Tibial nerve (tissue), 4 donors: ENCODE measurements around the gene FZD4. TPM values are rescaled to one million over a fixed set of nuclear protein-coding genes. Genes with fewer than 3 reads are reported as not detected.
"Not testable (repeated sequence)": the region's sequence is repeated elsewhere in the genome, so short reads cannot be mapped to it uniquely, and the experiment has no call there.

Experiments
- DNase-seq, 2 donors: peaks; one replicate each; pipeline ENCODE4 v3.0.0-alpha.2; 2019; ENCODE audit warnings: low spot score in 2 of 2
- H3K27ac ChIP-seq, 4 donors: fragments of 200-600 bp; sonication (generic) in 3 of 4; one replicate each; pipeline ENCODE4 v1.5.1; 2017 to 2019; ENCODE audit warnings: mild to moderate bottlenecking in 1 of 4
- H3K27me3 ChIP-seq, 2 donors: fragments of 200-600 bp; sonication (generic) in 1 of 2; one replicate each; pipeline versions ENCODE4 v1.5.1 to v1.6.0; 2017 to 2019
- H3K36me3 ChIP-seq, 3 donors: fragments of 200-600 bp; sonication (generic); one replicate each; pipeline ENCODE4 v1.5.1; 2018 to 2019
- H3K4me1 ChIP-seq, 4 donors: fragments of 200-600 bp; sonication (generic) in 3 of 4; one replicate each; pipeline ENCODE4 v1.5.1; 2017 to 2019
- H3K4me3 ChIP-seq, 4 donors: fragments of 200-600 bp; sonication (generic) in 3 of 4; one replicate each; pipeline ENCODE4 v1.5.1; 2017 to 2019; ENCODE audit warnings: mild to moderate bottlenecking in 1 of 4, moderate library complexity in 1 of 4
- H3K9me3 ChIP-seq, 4 donors: fragments of 200-600 bp; sonication (generic) in 3 of 4; one replicate each; pipeline ENCODE4 v1.5.1; 2017 to 2019
- EP300 ChIP-seq, 2 donors: sonication (generic); formaldehyde crosslinking; IDR thresholded peaks; one replicate each; pipeline ENCODE4 v1.6.1; 2017; ENCODE audit warnings: antibody characterized with exemption in 2 of 2, mild to moderate bottlenecking in 1 of 2
- POLR2A ChIP-seq, 2 donors: fragments of 450-650 bp; IDR thresholded peaks; one replicate each; pipeline ENCODE4 v1.6.1; 2017; ENCODE audit warnings: antibody characterized with exemption in 2 of 2, mild to moderate bottlenecking in 2 of 2, moderate library complexity in 2 of 2
- WGBS, 2 donors: methylation state at CpG; one replicate each; pipeline ENCODE4 v1.1.5; 2018; 5-methylcytosine and 5-hydroxymethylcytosine counted together
- total RNA-seq, 4 donors: library from RNA; depleted of rRNA; stranded (reverse); fragments of >200 nt; gene quantifications; one replicate each; pipeline ENCODE4 v1.1.0, GENCODE V29; 2016
- TF ChIP-seq, protein P1 (sequence below), 5 experiments: fragments of 200-600 bp in 3 of 5; fragments of 450-650 bp in 2 of 5; sonication (generic) in 3 of 5; IDR thresholded peaks; one replicate each; pipeline ENCODE4 v1.5.1; 2016 to 2019; ENCODE audit warnings: antibody characterized with exemption in 5 of 5, mild to moderate bottlenecking in 3 of 5, moderate library complexity in 2 of 5

The FZD4 gene
- total RNA-seq, 4 donors from 2014 or later, result 66.8 to 106 (median 80.4) TPM

- 90 to 95% methylated on average over 1 of the region's 1 CpG for WGBS, 2 donors
- TF ChIP-seq, protein P1, sequence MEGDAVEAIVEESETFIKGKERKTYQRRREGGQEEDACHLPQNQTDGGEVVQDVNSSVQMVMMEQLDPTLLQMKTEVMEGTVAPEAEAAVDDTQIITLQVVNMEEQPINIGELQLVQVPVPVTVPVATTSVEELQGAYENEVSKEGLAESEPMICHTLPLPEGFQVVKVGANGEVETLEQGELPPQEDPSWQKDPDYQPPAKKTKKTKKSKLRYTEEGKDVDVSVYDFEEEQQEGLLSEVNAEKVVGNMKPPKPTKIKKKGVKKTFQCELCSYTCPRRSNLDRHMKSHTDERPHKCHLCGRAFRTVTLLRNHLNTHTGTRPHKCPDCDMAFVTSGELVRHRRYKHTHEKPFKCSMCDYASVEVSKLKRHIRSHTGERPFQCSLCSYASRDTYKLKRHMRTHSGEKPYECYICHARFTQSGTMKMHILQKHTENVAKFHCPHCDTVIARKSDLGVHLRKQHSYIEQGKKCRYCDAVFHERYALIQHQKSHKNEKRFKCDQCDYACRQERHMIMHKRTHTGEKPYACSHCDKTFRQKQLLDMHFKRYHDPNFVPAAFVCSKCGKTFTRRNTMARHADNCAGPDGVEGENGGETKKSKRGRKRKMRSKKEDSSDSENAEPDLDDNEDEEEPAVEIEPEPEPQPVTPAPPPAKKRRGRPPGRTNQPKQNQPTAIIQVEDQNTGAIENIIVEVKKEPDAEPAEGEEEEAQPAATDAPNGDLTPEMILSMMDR (IDR thresholded peaks at IDR 0.05), result no peak
- TF ChIP-seq EP300 (IDR thresholded peaks at IDR 0.05), result no peak
- TF ChIP-seq POLR2A (IDR thresholded peaks at IDR 0.05), result no peak
- no peak for DNase-seq
These were observed 41.9 kb upstream of the FZD4 start for GRCh38 chr11:86996953-86997570.

DNA sequence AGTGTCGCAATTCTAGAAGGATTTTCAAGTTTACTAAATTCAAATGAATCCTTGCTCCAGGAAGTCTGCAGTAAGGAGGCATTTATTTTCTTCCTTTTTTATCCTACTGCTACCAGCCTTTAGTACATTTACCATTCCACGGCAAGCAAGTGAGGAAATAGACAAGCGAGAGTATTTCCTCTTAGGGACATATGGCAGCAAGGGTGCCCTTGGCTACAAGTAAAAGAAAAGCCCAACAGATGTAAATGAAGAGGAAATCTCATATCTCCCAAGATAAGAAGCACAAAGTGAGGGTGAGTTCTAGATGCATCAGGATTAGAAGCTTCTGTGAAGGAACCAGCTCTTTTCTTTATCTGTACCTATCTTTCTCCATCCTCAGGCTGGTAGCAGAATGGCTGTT, 37.8 kb upstream of the FZD4 start:
- TF ChIP-seq, protein P1 (IDR thresholded peaks at IDR 0.05), result no peak
- TF ChIP-seq EP300 (IDR thresholded peaks at IDR 0.05) (no peak), POLR2A (IDR thresholded peaks at IDR 0.05) (no peak)
- whole genome bisulfite sequencing, 2 donors, result 80 to 87% methylated on average over 3 of the region's 3 CpGs
- H3K27me3 ChIP-seq, result no peaks in the 10 kb centered on the region
- H3K27ac ChIP-seq, result no peak overlapping the region
- peaks cover 0 to 19% (median 2%) of the 10 kb centered on the region in 4 donors for H3K4me1 ChIP-seq
- no peaks in the 10 kb centered on the region for H3K36me3 ChIP-seq
- no peaks in the 10 kb centered on the region for H3K9me3 ChIP-seq
- no peak for DNase-seq
- H3K4me3 ChIP-seq, result no peak overlapping the region

More at GRCh38 chr11:86996953-86997570, 41.9 kb upstream of the FZD4 start:
- no peaks in the 10 kb centered on the region for H3K36me3 ChIP-seq
- H3K27ac ChIP-seq, result no peak overlapping the region
- no peaks in the 10 kb centered on the region for H3K27me3 ChIP-seq
- H3K9me3 ChIP-seq, result no peaks in the 10 kb centered on the region
- no peak overlapping the region for H3K4me3 ChIP-seq
- no peaks in the 10 kb centered on the region for H3K4me1 ChIP-seq

DNA sequence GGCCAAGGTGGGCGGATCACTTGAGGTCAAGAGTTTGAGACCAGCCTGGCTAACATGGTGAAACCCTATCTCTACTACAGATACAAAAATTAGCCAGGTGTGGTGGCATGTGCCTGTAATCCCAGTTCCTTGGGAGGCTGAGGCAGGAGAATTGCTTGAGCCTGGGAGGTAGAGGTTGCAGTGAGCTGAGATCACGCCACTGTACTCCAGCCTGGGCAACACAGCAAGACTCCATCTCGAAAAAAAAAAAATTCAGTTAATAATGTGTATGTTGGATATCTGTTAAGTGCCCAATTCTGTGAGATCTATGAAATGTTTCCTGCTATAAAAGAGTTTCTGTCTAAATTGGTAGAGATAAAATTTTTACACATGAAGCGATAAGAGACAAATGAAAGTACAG, 37.1 kb upstream of the FZD4 start:
- H3K27me3 ChIP-seq, H3K9me3 ChIP-seq, DNase-seq, H3K27ac ChIP-seq, H3K36me3 ChIP-seq, H3K4me3 ChIP-seq: not testable (repeated sequence)
- peaks cover 0 to 19% (median 2%) of the 10 kb centered on the region in 4 donors for H3K4me1 ChIP-seq
- 98 to 100% methylated on average over 4 of the region's 4 CpGs for WGBS, 2 donors

DNA sequence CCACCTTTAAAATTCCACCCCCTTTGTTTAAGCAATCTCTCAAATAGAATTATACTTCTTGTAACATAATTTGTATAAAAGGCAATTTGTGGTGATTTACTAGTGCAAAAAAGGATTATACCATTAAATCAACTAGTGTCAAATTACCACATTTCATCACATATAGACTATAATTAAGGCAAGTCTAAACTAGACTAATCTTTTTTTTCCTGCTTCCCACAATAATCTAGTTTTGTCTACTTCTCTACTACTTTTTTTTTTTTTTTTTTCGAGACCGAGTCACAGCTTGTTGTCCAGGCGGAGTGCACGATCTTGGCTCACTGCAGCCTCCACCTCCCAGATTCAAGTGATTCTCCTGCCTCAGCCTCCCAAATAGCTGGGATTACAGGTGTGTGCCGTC, 36.1 kb upstream of the FZD4 start:
- Histone ChIP-seq H3K4me3 (no peak overlapping the region), H3K36me3 (no peaks in the 10 kb centered on the region), H3K27ac (no peak overlapping the region), H3K4me1 (peaks cover 0 to 19% (median 2%) of the 10 kb centered on the region in 4 donors), H3K9me3 (no peaks in the 10 kb centered on the region), H3K27me3 (no peaks in the 10 kb centered on the region)
- TF ChIP-seq, protein P1 (IDR thresholded peaks at IDR 0.05), result no peak
- WGBS, 2 donors, result 94 to 96% methylated on average over 5 of the region's 5 CpGs
- DNase-seq, result no peak

GRCh38 chr11:86990515-86990914, 35.3 kb upstream of the FZD4 start:
- Histone ChIP-seq H3K4me1 (peaks cover 0 to 19% (median 2%) of the 10 kb centered on the region in 4 donors), H3K27me3 (no peaks in the 10 kb centered on the region), H3K36me3 (no peaks in the 10 kb centered on the region), H3K27ac (no peak overlapping the region), H3K9me3 (no peaks in the 10 kb centered on the region), H3K4me3 (no peak overlapping the region)
- WGBS, 2 donors, result 54 to 60% methylated on average over 3 of the region's 3 CpGs
- TF ChIP-seq EP300 (IDR thresholded peaks at IDR 0.05) (no peak), POLR2A (IDR thresholded peaks at IDR 0.05) (no peak)
- TF ChIP-seq, protein P1 (IDR thresholded peaks at IDR 0.05), result no peak
- no peak for DNase-seq

DNA sequence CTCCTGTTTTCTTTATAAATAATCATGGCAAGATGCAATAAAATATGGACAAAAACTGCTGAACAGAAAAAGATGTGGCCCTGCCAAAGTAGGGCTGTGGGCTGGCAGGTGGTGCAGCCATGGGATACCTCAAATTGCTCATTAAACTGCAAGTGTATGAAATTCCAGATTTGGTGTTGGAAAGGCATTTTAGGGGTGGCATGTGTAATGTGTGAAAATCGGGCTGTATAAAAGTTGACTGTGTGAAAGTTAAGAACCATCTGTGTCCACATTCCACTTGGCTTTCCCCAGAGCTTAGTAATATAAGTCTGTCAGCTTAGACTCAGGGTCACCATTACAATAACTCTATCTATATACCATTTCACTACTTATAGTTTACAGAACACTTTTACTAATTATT, 34.8 kb upstream of the FZD4 start:
- Histone ChIP-seq H3K36me3 (no peaks in the 10 kb centered on the region), H3K4me3 (no peak overlapping the region), H3K27me3 (no peaks in the 10 kb centered on the region), H3K27ac (peak overlapping the region in 1 of 4 donors; percentile 2), H3K4me1 (peaks cover 0 to 19% (median 2%) of the 10 kb centered on the region in 4 donors), H3K9me3 (no peaks in the 10 kb centered on the region)
- no peak for DNase-seq
- no peak for TF ChIP-seq POLR2A (IDR thresholded peaks at IDR 0.05)
- TF ChIP-seq, protein P1 (IDR thresholded peaks at IDR 0.05), result no peak
- no peak for TF ChIP-seq EP300 (IDR thresholded peaks at IDR 0.05)
- 33 to 43% methylated on average over 1 of the region's 1 CpG for WGBS, 2 donors
